HepG2 (cell line): Measurements from ENCODE around the gene TYMP. TPM values are rescaled to one million over a fixed set of nuclear protein-coding genes. Genes with fewer than 3 reads are reported as not detected.

Experiments
- ATF7-NPFF ChIP-seq: sonication (generic); formaldehyde crosslinking; IDR thresholded peaks from 2 replicates; pipeline ENCODE4 v1.8.1; 2023; ENCODE audit warnings: mild to moderate bottlenecking, low read depth, missing genetic modification reagents, moderate library complexity
- CBX5 ChIP-seq: sonication (generic); formaldehyde crosslinking; IDR thresholded peaks from 2 replicates; pipeline ENCODE4 v1.4.0; 2020; ENCODE audit warnings: missing genetic modification reagents, borderline replicate concordance
- GATA4 ChIP-seq: sonication (generic); IDR thresholded peaks from 2 replicates; pipeline ENCODE4 v1.6.1; 2016; ENCODE audit warnings: antibody characterized with exemption, low read depth, borderline replicate concordance
- HDAC1 ChIP-seq: sonication (generic); formaldehyde crosslinking; IDR thresholded peaks from 2 replicates; pipeline ENCODE4 v1.5.1; 2020; ENCODE audit warnings: mild to moderate bottlenecking, missing genetic modification reagents
- HNRNPL ChIP-seq: fragments of 200-400 bp; formaldehyde crosslinking; IDR thresholded peaks from 2 replicates; pipeline ENCODE4 v1.6.1; 2017; ENCODE audit warnings: mild to moderate bottlenecking, low read depth, low read length
- HOXA7 ChIP-seq: sonication (generic); formaldehyde crosslinking; IDR thresholded peaks from 2 replicates; pipeline ENCODE4 v1.8.1; 2022; ENCODE audit warnings: mild to moderate bottlenecking, missing genetic modification reagents, moderate library complexity
- IRF2 ChIP-seq: IDR thresholded peaks from 2 replicates; pipeline ENCODE4 v1.6.1; 2018; ENCODE audit warnings: missing genetic modification reagents, missing compliant biosample characterization
- NFE2 ChIP-seq: sonication (generic); formaldehyde crosslinking; IDR thresholded peaks from 2 replicates; pipeline ENCODE4 v1.4.0; 2020; ENCODE audit warnings: missing genetic modification reagents
- PCBP1 ChIP-seq: fragments of 200-400 bp; formaldehyde crosslinking; IDR thresholded peaks from 2 replicates; pipeline ENCODE4 v1.6.1; 2017; ENCODE audit warnings: mild to moderate bottlenecking, low read depth, low read length, borderline replicate concordance
- RXRA ChIP-seq: sonication (generic); formaldehyde crosslinking; IDR thresholded peaks from 2 replicates; pipeline ENCODE4 v1.5.1; 2020; ENCODE audit warnings: missing genetic modification reagents
- ZBTB34 ChIP-seq: sonication (generic); formaldehyde crosslinking; IDR thresholded peaks from 2 replicates; pipeline ENCODE4 v1.8.0; 2022; ENCODE audit warnings: mild to moderate bottlenecking, missing genetic modification reagents
- ZC3H13 ChIP-seq: sonication (generic); formaldehyde crosslinking; IDR thresholded peaks from 2 replicates; pipeline ENCODE4 v1.8.1; 2023; ENCODE audit warnings: mild to moderate bottlenecking, missing genetic modification reagents, moderate library complexity
- ZFX ChIP-seq: sonication (generic); formaldehyde crosslinking; IDR thresholded peaks from 2 replicates; pipeline ENCODE4 v1.4.0; 2020; ENCODE audit warnings: mild to moderate bottlenecking, low read depth, missing genetic modification reagents, moderate library complexity
- ZNF414 ChIP-seq: sonication (generic); formaldehyde crosslinking; IDR thresholded peaks from 2 replicates; pipeline ENCODE4 v1.5.0; 2020; ENCODE audit warnings: missing genetic modification reagents
- ZNF891 ChIP-seq: sonication (generic); formaldehyde crosslinking; IDR thresholded peaks from 2 replicates; pipeline ENCODE4 v1.5.0; 2020; ENCODE audit warnings: mild to moderate bottlenecking, missing genetic modification reagents
- polyA plus RNA-seq, 8 experiments: library from polyadenylated mRNA; depleted of rRNA in 3 of 8; stranded (reverse) in 7 of 8; unstranded in 1 of 8; fragments of >200 nt; fragmentation: Illumina TruSeq in 4 of 8; extraction: Trizol in 4 of 8; gene quantifications; 2 replicates each; pipeline versions ENCODE4 v1.2.1 to v1.2.3, GENCODE V29; 2011 to 2016; ENCODE audit warnings: low read depth in 4 of 8, missing spikeins in 1 of 8, mixed read lengths in 1 of 8; ENCODE audit not compliant: insufficient read depth in 1 of 8
- total RNA-seq, 5 experiments: library from RNA; depleted of rRNA; stranded (reverse); fragments of >200 nt; fragmentation: Illumina TruSeq; extraction: Trizol; gene quantifications; 2 replicates each; pipeline ENCODE4 v1.2.3, GENCODE V29; 2016; ENCODE audit warnings: low read depth in 1 of 5
- TF ChIP-seq, protein P1 (sequence below): sonication (generic); formaldehyde crosslinking; IDR thresholded peaks from 2 replicates; pipeline ENCODE4 v1.8.0; 2022; ENCODE audit warnings: mild to moderate bottlenecking, missing genetic modification reagents; ENCODE audit not compliant: insufficient replicate concordance
- TF ChIP-seq, protein P2 (sequence below): sonication (generic); formaldehyde crosslinking; IDR thresholded peaks from 2 replicates; pipeline ENCODE4 v1.8.1; 2023; ENCODE audit warnings: mild to moderate bottlenecking, inconsistent platforms, moderate library complexity, missing genetic modification reagents, borderline replicate concordance

TYMP gene
- total and polyA plus RNA-seq, 2 of the 13 experiments (the other 11 are each of a cell fraction or from before 2014, with no cell fraction given) = 3.9 to 4.3 TPM

DNA sequence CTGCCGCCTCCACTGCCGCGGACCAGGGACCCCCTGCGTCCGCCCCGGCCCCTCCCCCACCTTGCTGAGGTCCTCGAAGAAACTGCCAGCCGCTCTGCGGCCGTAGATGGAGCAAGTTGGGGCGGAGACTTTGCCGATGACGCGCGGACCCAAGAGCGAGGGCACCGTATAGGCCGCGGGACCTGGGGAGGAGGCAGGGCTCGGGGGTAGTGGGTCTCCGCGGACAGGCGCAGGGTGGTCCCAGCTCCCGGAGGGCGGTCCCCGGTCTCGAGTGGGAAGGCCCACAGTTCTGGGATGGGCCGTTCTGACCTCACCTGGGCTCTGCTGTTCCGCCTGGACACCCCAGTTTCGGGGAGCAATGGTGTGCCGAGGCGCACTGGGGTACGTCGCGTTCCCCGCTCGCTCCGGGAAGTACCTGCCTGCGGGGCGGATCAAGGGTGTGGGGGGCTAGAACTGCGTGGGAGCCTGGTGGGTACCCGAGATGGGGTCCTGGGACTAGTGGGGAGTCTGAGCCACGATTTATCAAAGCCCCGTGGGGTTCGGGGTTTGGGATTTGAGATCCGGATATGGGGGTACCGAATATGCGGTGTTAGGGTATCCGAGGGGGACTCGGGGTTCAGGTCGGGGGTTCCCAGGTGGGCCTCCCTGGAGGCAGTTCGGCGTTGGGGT, 1.2 kb upstream of the TYMP start (continued):
- peak; percentile 14; the same call in 1 of the 2 replicates for TF ChIP-seq ZNF414 (CRISPR knock-in tag)
- TF ChIP-seq GATA4 = peak; percentile 39; the same call in 1 of the 2 replicates
- peak; percentile 65; the same call in 1 of the 2 replicates for TF ChIP-seq ATF7-NPFF
- TF ChIP-seq HOXA7 = 0 out of 2 replicates have a peak, but pooled peaks have one; percentile 1
- no peak for TF ChIP-seq NFE2 (CRISPR knock-in tag)
- TF ChIP-seq CBX5 (CRISPR knock-in tag) = peak; percentile 21; the same call in 1 of the 2 replicates
- 0 out of 2 replicates have a peak, but pooled peaks have one; percentile 45 for TF ChIP-seq HNRNPL
- TF ChIP-seq, protein P1, sequence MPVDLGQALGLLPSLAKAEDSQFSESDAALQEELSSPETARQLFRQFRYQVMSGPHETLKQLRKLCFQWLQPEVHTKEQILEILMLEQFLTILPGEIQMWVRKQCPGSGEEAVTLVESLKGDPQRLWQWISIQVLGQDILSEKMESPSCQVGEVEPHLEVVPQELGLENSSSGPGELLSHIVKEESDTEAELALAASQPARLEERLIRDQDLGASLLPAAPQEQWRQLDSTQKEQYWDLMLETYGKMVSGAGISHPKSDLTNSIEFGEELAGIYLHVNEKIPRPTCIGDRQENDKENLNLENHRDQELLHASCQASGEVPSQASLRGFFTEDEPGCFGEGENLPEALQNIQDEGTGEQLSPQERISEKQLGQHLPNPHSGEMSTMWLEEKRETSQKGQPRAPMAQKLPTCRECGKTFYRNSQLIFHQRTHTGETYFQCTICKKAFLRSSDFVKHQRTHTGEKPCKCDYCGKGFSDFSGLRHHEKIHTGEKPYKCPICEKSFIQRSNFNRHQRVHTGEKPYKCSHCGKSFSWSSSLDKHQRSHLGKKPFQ (CRISPR knock-in tag) = peak; percentile 15
- 0 out of 2 replicates have a peak, but pooled peaks have one; percentile 10 for TF ChIP-seq IRF2 (CRISPR knock-in tag)
- peak; percentile 53; the same call in 1 of the 2 replicates for TF ChIP-seq ZBTB34
- peak; percentile 25; the same call in 1 of the 2 replicates for TF ChIP-seq PCBP1
- TF ChIP-seq, protein P2, sequence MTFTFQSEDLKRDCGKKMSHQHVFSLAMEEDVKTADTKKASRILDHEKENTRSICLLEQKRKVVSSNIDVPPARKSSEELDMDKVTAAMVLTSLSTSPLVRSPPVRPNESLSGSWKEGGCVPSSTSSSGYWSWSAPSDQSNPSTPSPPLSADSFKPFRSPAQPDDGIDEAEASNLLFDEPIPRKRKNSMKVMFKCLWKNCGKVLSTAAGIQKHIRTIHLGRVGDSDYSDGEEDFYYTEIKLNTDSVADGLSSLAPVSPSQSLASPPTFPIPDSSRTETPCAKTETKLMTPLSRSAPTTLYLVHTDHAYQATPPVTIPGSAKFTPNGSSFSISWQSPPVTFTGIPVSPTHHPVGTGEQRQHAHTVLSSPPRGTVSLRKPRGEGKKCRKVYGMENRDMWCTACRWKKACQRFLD (CRISPR knock-in tag) = no peak; the same call in 1 of the 2 replicates
- no peak for TF ChIP-seq ZNF891 (CRISPR knock-in tag)
- TF ChIP-seq ZFX (CRISPR knock-in tag) = peak; percentile 46; the same call in 1 of the 2 replicates
- TF ChIP-seq HDAC1 (CRISPR knock-in tag) = peak; percentile 65
- TF ChIP-seq RXRA (CRISPR knock-in tag) = no peak; the same call in 1 of the 2 replicates
- peak; percentile 82 for TF ChIP-seq ZC3H13
- TF ChIP-seq, all 625 proteins: peak for 78
